HG02763 (cell line): Measurements from ENCODE around the gene TBC1D19.

Source experiments
- ATAC-seq: cut with Tn5 transposase; IDR thresholded peaks from one replicate; pipeline ENCODE4 v1.9.1; 2021; ENCODE audit warnings: mild to moderate bottlenecking, moderate library complexity; ENCODE audit not compliant: unreplicated experiment

Gene TBC1D19

GRCh38 chr4:26772096-26772873, 188.4 kb downstream of the TBC1D19 start:
- ATAC-seq, result no peak

- ATAC-seq, result no peak
Observed at GRCh38 chr4:26779224-26779623, 195.3 kb downstream of the TBC1D19 start.

- ATAC-seq, result no peak
Observed at GRCh38 chr4:26779674-26780073, 195.8 kb downstream of the TBC1D19 start.

- no peak for ATAC-seq
Observed at GRCh38 chr4:26780539-26780938, 196.7 kb downstream of the TBC1D19 start.

GRCh38 chr4:26782168-26782829, 198.4 kb downstream of the TBC1D19 start:
- no peak for ATAC-seq

GRCh38 chr4:26782830-26783202, 198.9 kb downstream of the TBC1D19 start:
- no peak for ATAC-seq

- no peak for ATAC-seq
Observed at GRCh38 chr4:26784207-26784865, 200.5 kb downstream of the TBC1D19 start.

GRCh38 chr4:26785312-26785711, 201.4 kb downstream of the TBC1D19 start:
- no peak for ATAC-seq

- ATAC-seq, result no peak
Observed at GRCh38 chr4:26785810-26786209, 201.9 kb downstream of the TBC1D19 start.

- no peak for ATAC-seq
Observed at GRCh38 chr4:26786916-26787315, 203.0 kb downstream of the TBC1D19 start.

- ATAC-seq, result no peak
Observed at GRCh38 chr4:26787461-26788340, 203.8 kb downstream of the TBC1D19 start.

- ATAC-seq, result no peak
Observed at GRCh38 chr4:26788341-26788733, 204.5 kb downstream of the TBC1D19 start.

- no peak for ATAC-seq
Observed at GRCh38 chr4:26789208-26789607, 205.3 kb downstream of the TBC1D19 start.

- no peak for ATAC-seq
Observed at GRCh38 chr4:26791346-26791745, 207.5 kb downstream of the TBC1D19 start.

GRCh38 chr4:26792639-26793038, 208.8 kb downstream of the TBC1D19 start:
- ATAC-seq, result no peak

GRCh38 chr4:26793735-26794134, 209.9 kb downstream of the TBC1D19 start:
- ATAC-seq, result no peak

GRCh38 chr4:26796081-26796480, 212.2 kb downstream of the TBC1D19 start:
- no peak for ATAC-seq

- no peak for ATAC-seq
Observed at GRCh38 chr4:26802790-26803189, 218.9 kb downstream of the TBC1D19 start.

- no peak for ATAC-seq
Observed at GRCh38 chr4:26803211-26803861, 219.5 kb downstream of the TBC1D19 start.

GRCh38 chr4:26804451-26804850, 220.6 kb downstream of the TBC1D19 start:
- no peak for ATAC-seq
